GM18951 (cell line): ENCODE results near the gene LEMD2.

Experiments
- POLR2A ChIP-seq: IDR thresholded peaks from 4 replicates; pipeline ENCODE4 v1.6.1; 2011; ENCODE audit warnings: mild to moderate bottlenecking; ENCODE audit not compliant: insufficient read length, insufficient read depth; ENCODE audit errors: extremely low read depth
- in situ Hi-C: fragments of 300-500 bp; cut with MboI; formaldehyde crosslinking; loops from one replicate; pipeline ENCODE4 v1.12.0; 2022; ENCODE audit warnings: low sequenced_read_pairs, mixed read lengths, inconsistent platforms; ENCODE audit not compliant: unreplicated experiment

The LEMD2 gene

GRCh38 chr6:33725222-33725621 lies 63.7 kb downstream of the LEMD2 start:
- in situ Hi-C loops, result no loop called here
- TF ChIP-seq POLR2A, result no peak

DNA sequence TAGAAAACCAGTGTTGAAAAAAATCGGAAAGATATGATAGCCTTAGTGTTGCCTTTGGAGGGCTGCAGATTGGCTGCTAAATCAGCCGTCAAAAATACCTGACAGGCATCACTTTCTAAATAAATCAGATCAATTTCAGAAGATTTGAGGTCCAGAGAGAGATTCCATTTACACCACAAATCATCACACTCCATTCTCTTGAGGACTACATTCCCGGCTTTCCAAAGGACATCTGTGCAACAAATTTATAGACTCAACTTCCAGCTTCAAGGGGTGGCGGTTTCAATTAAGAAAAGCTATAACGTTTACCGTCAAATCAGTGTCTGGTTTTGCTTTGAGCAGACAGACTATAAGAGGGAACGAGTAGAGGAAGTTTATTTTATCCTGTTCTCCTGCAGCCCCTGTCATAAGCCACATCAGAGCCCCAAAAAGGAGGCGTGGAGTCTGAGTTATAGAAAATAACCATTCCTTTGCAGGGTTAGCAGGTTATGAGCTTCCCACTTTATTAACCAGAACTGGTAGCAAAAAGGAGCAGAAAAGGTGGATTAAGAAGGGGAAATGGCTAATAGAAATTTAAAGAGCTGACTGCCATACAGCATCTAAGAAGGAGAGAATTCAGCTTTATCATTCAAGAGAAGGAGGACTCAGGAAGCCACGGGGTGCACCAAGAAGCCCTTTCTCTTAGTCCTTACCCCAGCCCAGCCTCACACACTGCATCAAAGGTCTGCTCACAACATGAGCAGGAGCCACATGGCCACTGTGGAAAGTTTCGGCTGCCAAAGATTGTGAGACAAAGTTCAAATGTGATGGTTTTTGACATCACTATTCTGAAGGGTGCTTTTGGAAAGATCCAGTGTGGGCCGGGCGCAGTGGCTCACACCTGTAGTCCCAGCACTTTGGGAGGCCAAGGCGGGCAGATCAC lies 64.6 kb downstream of the LEMD2 start:
- TF ChIP-seq POLR2A, result no peak
- in situ Hi-C loops, result no loop called here

DNA sequence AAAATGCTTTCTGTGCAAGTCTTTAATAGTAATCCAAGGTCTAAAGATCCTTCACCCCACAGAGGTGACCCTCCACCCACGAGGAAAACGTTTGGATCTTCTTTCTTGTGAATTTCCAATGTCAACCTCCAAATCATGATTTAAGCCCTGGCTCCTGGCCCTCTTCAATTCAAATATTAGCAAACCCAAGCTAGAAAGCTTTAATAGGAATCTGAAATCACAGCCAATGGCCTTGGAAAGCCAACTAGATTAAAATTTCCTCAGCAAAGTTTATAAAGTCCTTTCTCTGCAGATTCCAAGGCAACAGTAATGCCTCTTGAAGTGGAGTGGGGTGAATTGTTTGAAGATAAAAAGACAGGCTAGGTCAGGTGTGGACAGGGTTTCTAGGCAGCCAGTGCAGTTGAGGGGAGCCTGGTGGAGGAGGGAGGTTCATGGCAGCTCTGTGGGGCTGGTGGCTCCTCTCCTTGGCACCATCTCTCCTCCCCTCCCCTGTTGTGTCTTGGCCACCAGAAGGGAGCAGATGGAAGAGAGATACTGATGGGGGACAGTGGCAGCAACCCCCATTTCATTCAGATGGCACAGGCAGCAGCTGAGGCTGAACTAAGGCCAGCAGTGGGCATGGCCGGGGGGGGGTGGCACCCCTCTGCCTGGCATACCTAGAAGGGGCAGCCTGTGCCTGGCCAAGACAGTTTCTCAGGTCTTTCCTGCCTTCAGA lies 65.4 kb downstream of the LEMD2 start:
- in situ Hi-C loops, result no loop called here
- TF ChIP-seq POLR2A, result no peak

GRCh38 chr6:33722103-33722623 lies 66.8 kb downstream of the LEMD2 start:
- in situ Hi-C loops, result no loop called here
- no peak for TF ChIP-seq POLR2A

DNA sequence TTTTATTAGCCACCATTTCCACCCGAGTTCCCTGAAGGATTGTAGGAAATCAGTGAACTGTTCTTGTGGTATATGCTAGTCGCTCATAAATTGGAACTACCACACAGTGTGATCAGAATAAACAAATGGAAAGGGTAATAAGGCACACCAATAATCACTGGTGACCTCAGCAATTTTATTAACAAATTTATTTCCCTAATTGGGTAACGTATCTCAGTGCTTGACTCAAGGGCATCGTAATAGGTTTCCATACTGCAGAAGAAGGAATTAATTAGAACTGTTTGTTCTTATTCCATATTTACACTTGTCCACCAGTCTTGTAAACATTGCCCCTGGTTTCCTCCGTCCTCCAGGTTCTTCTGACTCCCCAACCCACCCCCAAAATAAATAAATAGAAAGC lies 67.4 kb downstream of the LEMD2 start:
- no peak for TF ChIP-seq POLR2A
- in situ Hi-C loops, result no loop called here
